ENCODE results near the gene NEIL3. TPM values are rescaled to one million over a fixed set of nuclear protein-coding genes. Genes with fewer than 3 reads are reported as not detected.
"Not testable (repeated sequence)": the region's sequence is repeated elsewhere in the genome, so short reads cannot be mapped to it uniquely, and the experiment has no call there.

The NEIL3 gene
- total RNA-seq, 2 experiments from 2014 or later = 0.22 to 0.25 TPM

DNA sequence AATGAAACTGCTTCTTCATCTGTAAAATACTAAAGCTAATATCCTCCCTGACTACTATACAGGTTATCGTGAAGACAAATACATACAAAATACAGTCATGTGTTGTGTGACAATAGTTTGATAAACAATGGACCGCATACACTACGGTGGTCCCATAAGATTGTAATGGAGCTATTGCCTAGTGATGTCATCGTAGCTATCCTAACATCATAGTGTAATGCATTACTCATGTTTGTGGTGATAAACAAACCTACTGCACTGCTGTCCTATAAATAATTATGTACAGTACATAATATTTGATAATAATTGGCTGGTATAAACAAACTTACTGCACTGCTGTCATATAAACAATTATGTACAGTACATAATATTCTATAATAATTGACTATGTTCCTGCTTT lies 5.6 kb upstream of the NEIL3 start:
- Mint-ChIP-seq H3K36me3 (ENCODE audit: low read depth) (no peaks in the 10 kb centered on the region), H3K9me3 (no peaks in the 10 kb centered on the region), H3K27ac (no peak overlapping the region), H3K4me1 (ENCODE audit: low read depth) (peaks cover 8% of the 10 kb centered on the region), H3K27me3 (no peaks in the 10 kb centered on the region), H3K4me3 (no peak overlapping the region)
- ATAC-seq (ENCODE audit: poor library complexity) (no peak), DNase-seq (no peak)
- Histone ChIP-seq H3K27me3 (ENCODE audit: control insufficient read depth in 1 of 2, insufficient read depth in 2 of 2, low read length in 2 of 2) (no peaks in the 10 kb centered on the region), H3K27ac (ENCODE audit: low read depth in 1 of 2, low read length in 2 of 2) (no peak overlapping the region), H3K4me3 (ENCODE audit: low read length) (no peak overlapping the region), H3K9me3 (ENCODE audit: control insufficient read depth in 1 of 2, insufficient read depth in 1 of 2, low read length in 2 of 2) (no peaks in the 10 kb centered on the region), H3K4me1 (ENCODE audit: insufficient read depth, low read length) (no peaks in the 10 kb centered on the region), H3K36me3 (ENCODE audit: insufficient read depth, low read length) (no peaks in the 10 kb centered on the region)
- TF ChIP-seq, protein P1, sequence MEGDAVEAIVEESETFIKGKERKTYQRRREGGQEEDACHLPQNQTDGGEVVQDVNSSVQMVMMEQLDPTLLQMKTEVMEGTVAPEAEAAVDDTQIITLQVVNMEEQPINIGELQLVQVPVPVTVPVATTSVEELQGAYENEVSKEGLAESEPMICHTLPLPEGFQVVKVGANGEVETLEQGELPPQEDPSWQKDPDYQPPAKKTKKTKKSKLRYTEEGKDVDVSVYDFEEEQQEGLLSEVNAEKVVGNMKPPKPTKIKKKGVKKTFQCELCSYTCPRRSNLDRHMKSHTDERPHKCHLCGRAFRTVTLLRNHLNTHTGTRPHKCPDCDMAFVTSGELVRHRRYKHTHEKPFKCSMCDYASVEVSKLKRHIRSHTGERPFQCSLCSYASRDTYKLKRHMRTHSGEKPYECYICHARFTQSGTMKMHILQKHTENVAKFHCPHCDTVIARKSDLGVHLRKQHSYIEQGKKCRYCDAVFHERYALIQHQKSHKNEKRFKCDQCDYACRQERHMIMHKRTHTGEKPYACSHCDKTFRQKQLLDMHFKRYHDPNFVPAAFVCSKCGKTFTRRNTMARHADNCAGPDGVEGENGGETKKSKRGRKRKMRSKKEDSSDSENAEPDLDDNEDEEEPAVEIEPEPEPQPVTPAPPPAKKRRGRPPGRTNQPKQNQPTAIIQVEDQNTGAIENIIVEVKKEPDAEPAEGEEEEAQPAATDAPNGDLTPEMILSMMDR (IDR thresholded peaks at IDR 0.05) = no peak
- CTCF ChIA-PET = interaction anchor here (0.9 kb wide), 1 partner anchor 19 kb away, joined by 3 read pairs; no protein-coding TSS in a partner anchor
- intact Hi-C loops (cut with DNase I, micrococcal nuclease) = no loop called here
- POLR2A ChIA-PET = no interaction called here

DNA sequence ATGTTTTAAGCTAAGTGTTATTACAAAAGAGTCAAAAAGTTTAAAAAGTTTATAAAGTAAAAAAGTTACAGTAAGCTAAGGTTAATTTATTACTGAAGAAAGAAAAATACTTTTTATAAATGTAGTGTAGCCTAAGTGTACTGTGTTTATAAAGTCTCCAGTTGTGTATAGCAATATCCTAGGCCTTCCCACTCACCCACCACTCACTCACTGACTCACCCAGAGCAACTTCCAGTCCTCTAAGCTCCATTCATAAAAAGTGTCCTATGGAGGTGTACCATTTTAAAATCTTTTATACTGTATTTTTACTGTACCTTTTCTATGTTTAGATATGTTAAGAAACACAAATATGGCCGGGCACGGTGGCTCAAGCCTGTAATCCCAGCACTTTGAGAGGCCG lies 4.8 kb upstream of the NEIL3 start:
- H3K27me3 ChIP-seq (ENCODE audit: control insufficient read depth in 1 of 2, insufficient read depth in 2 of 2, low read length in 2 of 2); H3K9me3 ChIP-seq (ENCODE audit: control insufficient read depth in 1 of 2, insufficient read depth in 1 of 2, low read length in 2 of 2); H3K4me1 ChIP-seq (ENCODE audit: insufficient read depth, low read length); H3K36me3 Mint-ChIP-seq (ENCODE audit: low read depth); H3K27me3 Mint-ChIP-seq; H3K36me3 ChIP-seq (ENCODE audit: insufficient read depth, low read length); intact Hi-C loops (cut with DNase I, micrococcal nuclease); H3K4me3 Mint-ChIP-seq; H3K27ac Mint-ChIP-seq; H3K27ac ChIP-seq (ENCODE audit: low read depth in 1 of 2, low read length in 2 of 2); POLR2A ChIA-PET; H3K9me3 Mint-ChIP-seq; H3K4me3 ChIP-seq (ENCODE audit: low read length); DNase-seq; ATAC-seq (ENCODE audit: poor library complexity): not testable (repeated sequence)
- peaks cover 16% of the 10 kb centered on the region for H3K4me1 Mint-ChIP-seq (ENCODE audit: low read depth)
- CTCF ChIA-PET = interaction anchor here (0.7 to 0.9 kb wide), 2 partner anchors 20 to 257 kb away, joined by 3 read pairs; no protein-coding TSS in a partner anchor

DNA sequence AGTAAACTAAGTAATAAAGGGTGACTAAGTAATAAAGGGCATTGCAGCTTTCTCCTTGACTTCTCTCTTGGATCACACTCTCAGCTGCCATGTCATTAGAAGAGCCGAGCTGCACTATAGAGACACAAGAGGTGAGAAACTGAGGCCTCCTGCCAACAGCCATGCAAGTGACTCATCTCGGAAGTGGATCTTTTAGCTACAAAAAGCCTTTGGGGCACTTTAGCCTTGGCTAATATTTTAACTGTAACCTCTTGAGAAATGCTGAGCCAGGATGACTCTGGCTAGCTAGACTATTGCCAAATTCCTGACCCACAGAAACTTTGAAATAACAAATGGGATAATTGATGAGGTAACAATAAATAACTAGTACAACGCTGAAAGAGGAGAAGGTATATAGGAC lies 1.5 kb upstream of the NEIL3 start:
- intact Hi-C loops (cut with DNase I, micrococcal nuclease) = loop anchor here in 1 of 2 experiments (2.0 kb wide), 1 partner anchor 17 kb away; no protein-coding TSS in a partner anchor
- TF ChIP-seq, protein P1 (IDR thresholded peaks at IDR 0.05) = no peak
- H3K9me3 Mint-ChIP-seq = no peaks in the 10 kb centered on the region
- Histone ChIP-seq H3K4me3 (ENCODE audit: low read length) (no peak overlapping the region), H3K27me3 (ENCODE audit: control insufficient read depth in 1 of 2, insufficient read depth in 2 of 2, low read length in 2 of 2) (no peaks in the 10 kb centered on the region), H3K9me3 (ENCODE audit: control insufficient read depth in 1 of 2, insufficient read depth in 1 of 2, low read length in 2 of 2) (no peaks in the 10 kb centered on the region), H3K36me3 (ENCODE audit: insufficient read depth, low read length) (no peaks in the 10 kb centered on the region), H3K27ac (ENCODE audit: low read depth in 1 of 2, low read length in 2 of 2) (no peak overlapping the region), H3K4me1 (ENCODE audit: insufficient read depth, low read length) (peaks cover 5% of the 10 kb centered on the region)
- ATAC-seq (ENCODE audit: poor library complexity) (no peak), DNase-seq (peak in 3 of 14 experiments; percentile 14 to 41 (median 39))
- H3K27ac Mint-ChIP-seq = peak overlapping the region; percentile 78
- H3K4me1 Mint-ChIP-seq (ENCODE audit: low read depth) = peaks cover 29% of the 10 kb centered on the region
- ChIA-PET CTCF (interaction anchor here (0.6 to 2.1 kb wide), 2 partner anchors 8 to 32 kb away, joined by 3 to 5 read pairs; no protein-coding TSS in a partner anchor), POLR2A (interaction anchor here (1.3 to 2.5 kb wide), 4 partner anchors 12 to 134 kb away, joined by 4 to 30 read pairs (median 10); partner anchors contain the start of gene AGA)
- H3K4me3 Mint-ChIP-seq = peak overlapping the region; percentile 62
- no peaks in the 10 kb centered on the region for H3K27me3 Mint-ChIP-seq
- H3K36me3 Mint-ChIP-seq (ENCODE audit: low read depth) = no peaks in the 10 kb centered on the region
